HCT116 (cell line): Measurements from ENCODE around the gene ADAMTSL2. TPM values are rescaled to one million over a fixed set of nuclear protein-coding genes. Genes with fewer than 3 reads are reported as not detected.

Source experiments
- ATAC-seq: fragments of 200-7000 bp; cut with Tn5 transposase; 2 replicates; pipeline ENCODE4 v1.9.1; 2020; ENCODE audit warnings: mild to moderate bottlenecking, moderate library complexity
- Bru-seq: library from RNA; stranded (reverse); fragments of 400-500 nt; gene quantifications from one replicate; lab custom pipeline; 2021; lab: Mats Ljungman, UMichigan
- BruChase-seq, 2 experiments: library from RNA; stranded (reverse); fragments of 400-500 nt; gene quantifications; one replicate each; lab custom pipeline; 2021; lab: Mats Ljungman, UMichigan
- BruUV-seq: library from RNA; stranded (reverse); fragments of 400-500 nt; replicated peaks from 2 replicates; lab custom pipeline; 2021; lab: Mats Ljungman, UMichigan
- CTCF ChIA-PET: fragments of 300-600 bp; sonication (Branson Sonifier 250); formaldehyde crosslinking; loops from one replicate; lab custom pipeline; 2021; ENCODE audit warnings: antibody characterized with exemption; lab: Charles Lee
- POLR2A ChIA-PET: fragments of 300-600, 350-600 bp; sonication (Branson Sonifier 250); formaldehyde crosslinking; loops from one replicate; lab custom pipeline; 2021; ENCODE audit warnings: antibody characterized with exemption; lab: Charles Lee
- RAD21 ChIA-PET, 2 experiments: fragments of 300-600 bp; sonication (Branson Sonifier 250); formaldehyde crosslinking; loops; one replicate each; lab custom pipeline; 2023; ENCODE audit warnings: low total read pairs in 2 of 2; ENCODE audit not compliant: uncharacterized antibody in 2 of 2, unreplicated experiment in 2 of 2, low non-redundant PET in 1 of 2; lab: Charles Lee
- DNase-seq: peaks from one replicate; pipeline ENCODE4 v3.0.0-alpha.2; 2010; ENCODE audit warnings: low read depth, low spot score
- H2AFZ ChIP-seq: fragments of 200-600 bp; shearing (Covaris generic), sonication (generic); 2 replicates; pipeline ENCODE4 v1.6.1; 2017; ENCODE audit warnings: low read depth, mixed run types, mixed read lengths, antibody characterized with exemption, low read length; ENCODE audit not compliant: poor library complexity, severe bottlenecking
- H3K27ac ChIP-seq: 2 replicates; pipeline ENCODE4 v1.5.1; 2012; ENCODE audit warnings: low read depth, low read length
- H3K27me3 ChIP-seq: fragments of 200-600 bp; sonication (generic); 2 replicates; pipeline ENCODE4 v1.6.1; 2016; ENCODE audit warnings: mixed run types, low read length, mixed read lengths; ENCODE audit not compliant: insufficient read depth
- H3K36me3 ChIP-seq, 2 experiments: fragments of 200-500 bp in 1 of 2; fragments of 200-600 bp in 1 of 2; sonication (Bioruptor generic) in 1 of 2; sonication (generic) in 1 of 2; 2 replicates each; pipeline versions ENCODE4 v1.5.1 to v1.6.1; 2014 to 2016; ENCODE audit warnings: low read length in 2 of 2, inconsistent platforms in 1 of 2, mixed read lengths in 1 of 2, mixed run types in 1 of 2; ENCODE audit not compliant: insufficient read depth in 2 of 2, control insufficient read depth in 1 of 2
- H3K4me1 ChIP-seq, 2 experiments: fragments of 200-600 bp in 1 of 2; sonication (generic) in 1 of 2; 2 replicates each; pipeline versions ENCODE4 v1.5.1 to v1.6.1; 2012 to 2017; ENCODE audit warnings: low read length in 2 of 2, inconsistent platforms in 1 of 2, mild to moderate bottlenecking in 1 of 2, mixed read lengths in 1 of 2, mixed run types in 1 of 2, moderate library complexity in 1 of 2; ENCODE audit not compliant: insufficient read depth in 2 of 2, control insufficient read depth in 1 of 2
- H3K4me2 ChIP-seq: fragments of 200-600 bp; sonication (generic); 2 replicates; pipeline ENCODE4 v1.6.1; 2017; ENCODE audit warnings: mixed run types, low read length, mixed read lengths
- H3K4me3 ChIP-seq, 2 experiments: fragments of 200-600 bp in 1 of 2; sonication (generic) in 1 of 2; replicated peaks in 1 of 2; 2 replicates each; pipeline ENCODE4 v1.5.1; 2011 to 2016; ENCODE audit warnings: low read length in 2 of 2, control low read depth in 1 of 2, low read depth in 1 of 2, mild to moderate bottlenecking in 1 of 2, mixed read lengths in 1 of 2, mixed run types in 1 of 2
- H3K79me2 ChIP-seq: fragments of 200-600 bp; sonication (generic); 2 replicates; pipeline ENCODE4 v1.6.1; 2017; ENCODE audit warnings: mild to moderate bottlenecking, mixed run types, low read length, moderate library complexity, mixed read lengths; ENCODE audit not compliant: insufficient read depth
- H3K9ac ChIP-seq: fragments of 200-600 bp; sonication (generic); 2 replicates; pipeline ENCODE4 v1.6.1; 2016; ENCODE audit warnings: low read length, mixed read lengths
- H3K9me2 ChIP-seq: fragments of 200-600 bp; sonication (generic), shearing (Covaris generic); 2 replicates; pipeline ENCODE4 v1.6.1; 2017; ENCODE audit warnings: mixed run types, mild to moderate bottlenecking, moderate library complexity; ENCODE audit not compliant: insufficient read depth
- H3K9me3 ChIP-seq, 2 experiments: fragments of 200-500 bp in 1 of 2; fragments of 200-600 bp in 1 of 2; sonication (Bioruptor generic) in 1 of 2; sonication (generic) in 1 of 2; 2 replicates each; pipeline ENCODE4 v1.6.1; 2014 to 2017; ENCODE audit warnings: low read length in 2 of 2, mixed read lengths in 2 of 2, inconsistent platforms in 1 of 2, low read depth in 1 of 2, mild to moderate bottlenecking in 1 of 2, mixed run types in 1 of 2, moderate library complexity in 1 of 2; ENCODE audit not compliant: control insufficient read depth in 1 of 2, insufficient read depth in 1 of 2
- H4K20me1 ChIP-seq: fragments of 200-600 bp; sonication (generic), shearing (Covaris generic); 2 replicates; pipeline ENCODE4 v1.6.1; 2017; ENCODE audit warnings: mixed run types, mild to moderate bottlenecking, moderate library complexity; ENCODE audit not compliant: insufficient read depth
- CBX3 ChIP-seq: IDR thresholded peaks from 2 replicates; pipeline ENCODE4 v1.6.1; 2012; ENCODE audit warnings: low read depth
- CEBPB ChIP-seq: IDR thresholded peaks from 2 replicates; pipeline ENCODE4 v1.6.1; 2012; ENCODE audit warnings: low read depth
- EGR1 ChIP-seq: IDR thresholded peaks from 2 replicates; pipeline ENCODE4 v1.6.1; 2012; ENCODE audit warnings: low read depth
- EZH2phosphoT487 ChIP-seq: fragments of 200-600 bp; IDR thresholded peaks from 2 replicates; pipeline ENCODE4 v1.6.1; 2018; ENCODE audit warnings: antibody characterized with exemption, borderline replicate concordance
- FOSL1 ChIP-seq: IDR thresholded peaks from 2 replicates; pipeline ENCODE4 v1.6.1; 2012; ENCODE audit warnings: low read depth
- JUND ChIP-seq: IDR thresholded peaks from 2 replicates; pipeline ENCODE4 v1.6.1; 2012
- MAX ChIP-seq: IDR thresholded peaks from 2 replicates; pipeline ENCODE4 v1.6.1; 2012
- POLR2A ChIP-seq: IDR thresholded peaks from 2 replicates; pipeline ENCODE4 v1.7.0; 2011; ENCODE audit warnings: borderline replicate concordance; ENCODE audit not compliant: insufficient read depth, insufficient read length; ENCODE audit errors: extremely low read depth
- SIN3A ChIP-seq: IDR thresholded peaks from 2 replicates; pipeline ENCODE4 v1.6.1; 2012; ENCODE audit warnings: low read depth
- SP1 ChIP-seq: IDR thresholded peaks from 2 replicates; pipeline ENCODE4 v1.6.1; 2012; ENCODE audit warnings: low read depth
- SRF ChIP-seq: IDR thresholded peaks from 2 replicates; pipeline ENCODE4 v1.6.1; 2012; ENCODE audit warnings: low read depth
- TCF7L2 ChIP-seq: IDR thresholded peaks from 2 replicates; pipeline ENCODE4 v1.7.0; 2011; ENCODE audit warnings: borderline replicate concordance, inconsistent platforms; ENCODE audit not compliant: insufficient read depth, insufficient read length; ENCODE audit errors: extremely low read depth
- YY1 ChIP-seq: IDR thresholded peaks from 2 replicates; pipeline ENCODE4 v1.6.1; 2011; ENCODE audit warnings: low read length, low read depth, moderate library complexity, mild to moderate bottlenecking; ENCODE audit not compliant: insufficient replicate concordance; ENCODE audit errors: extremely low read depth
- ZBTB33 ChIP-seq: IDR thresholded peaks from 2 replicates; pipeline ENCODE4 v1.6.1; 2011; ENCODE audit warnings: mild to moderate bottlenecking, low read length, moderate library complexity; ENCODE audit not compliant: insufficient replicate concordance; ENCODE audit errors: extremely low read depth
- ZNF274 ChIP-seq: fragments of 200-500 bp; sonication (Bioruptor generic); IDR thresholded peaks from 2 replicates; pipeline ENCODE4 v1.6.1; 2014; ENCODE audit warnings: mild to moderate bottlenecking, low read depth, low read length, inconsistent platforms
- intact Hi-C: fragments of 100-400 bp; cut with micrococcal nuclease; formaldehyde crosslinking; loops from 2 replicates; pipeline ENCODE4 v1.10.0; 2022
- long read RNA-seq: library from polyadenylated mRNA; unstranded; transcript quantifications from one replicate; pipeline ENCODE4 v2.0.0, GENCODE V29; 2021; ENCODE audit not compliant: unreplicated experiment
- polyA plus RNA-seq: library from polyadenylated mRNA; unstranded; fragments of >200 nt; gene quantifications from 2 replicates; pipeline ENCODE4 v1.2.1, GENCODE V29; 2012; ENCODE audit warnings: missing spikeins
- total RNA-seq: library from RNA; stranded (reverse); gene quantifications from one replicate; pipeline ENCODE4 v1.2.1, GENCODE V29; 2021; ENCODE audit not compliant: unreplicated experiment

ADAMTSL2 gene
- total RNA-seq (not detected), Bru-seq, nascent RNA (percentile 6 among the genes with signal in this experiment), BruChase-seq, experiment 1, labeled RNA remaining after a 6-hour chase (not detected), BruChase-seq, experiment 2, labeled RNA remaining after a 2-hour chase (not detected)
- polyA plus RNA-seq = not detected in 2 replicates
- long read RNA-seq = 0 reads

- H3K27ac ChIP-seq = no peak within 1 kb of the TSS; the same call in 1 of the 2 replicates
- H3K9ac ChIP-seq = no peak within 1 kb of the TSS
- no peak within 1 kb of the TSS for H2AFZ ChIP-seq
- H3K9me3 ChIP-seq = no peaks in the 10 kb centered on the region
- ChIA-PET RAD21 (no interaction called here), POLR2A (no interaction called here), CTCF (interaction anchor here (1.7 to 2.1 kb wide), 2 partner anchors 192 to 248 kb away, joined by 4 to 14 read pairs; no protein-coding TSS in a partner anchor)
- ATAC-seq = no peak
- H3K4me1 ChIP-seq = no peaks in the 10 kb centered on the region; a peak in 1 of 4 replicates
- no peaks in the 10 kb centered on the region for H3K9me2 ChIP-seq
- no peaks in the 10 kb centered on the region for H3K79me2 ChIP-seq
- H4K20me1 ChIP-seq = no peaks in the 10 kb centered on the region
- H3K4me2 ChIP-seq = no peak within 1 kb of the TSS
- no peak for TF ChIP-seq SRF
- TF ChIP-seq EGR1 = no peak
- no peak for TF ChIP-seq ZBTB33
- no peak for TF ChIP-seq JUND
- no peak for TF ChIP-seq SP1
- no peak for TF ChIP-seq TCF7L2
- TF ChIP-seq ZNF274 = no peak
- TF ChIP-seq EZH2phosphoT487 = no peak
- no peak for TF ChIP-seq MAX
- TF ChIP-seq FOSL1 = no peak
- no peak for TF ChIP-seq POLR2A
- TF ChIP-seq SIN3A = no peak
- TF ChIP-seq YY1 = no peak
- no peak for TF ChIP-seq CEBPB
- no peak for TF ChIP-seq CBX3
- H3K27me3 ChIP-seq = no peaks in the 10 kb centered on the region
- H3K4me3 ChIP-seq = no peak within 1 kb of the TSS
- DNase-seq = no peak
- intact Hi-C loops = no loop called here
- no peaks in the 10 kb centered on the region for H3K36me3 ChIP-seq
- BruUV-seq = no TSS peak
These were observed at the start of gene ADAMTSL2 for GRCh38 chr9:133534346-133535291. TSS of gene ADAMTSL2 (plus strand) at chr9:133534704. CDS start at chr9:133536713, 2,009 bp downstream.
